Stimulated activated CD8-positive, alpha-beta memory T cell treated with anti-CD3 and anti-CD28 coated beads, Interleukin-15, amount 100 ng/mL, for 4 hours (primary cell): ENCODE measurements around the gene TIPARP.
"Not testable (repeated sequence)": the region's sequence is repeated elsewhere in the genome, so short reads cannot be mapped to it uniquely, and the experiment has no call there.

ENCODE experiments used
- DNase-seq, 2 donors: peaks; one replicate each; pipeline ENCODE4 v3.0.0-alpha.2; 2020; ENCODE audit warnings: low read depth in 2 of 2

TIPARP gene

GRCh38 chr3:156739976-156740375 is 65.6 kb downstream of the TIPARP start:
- DNase-seq = no peak

- DNase-seq = not testable (repeated sequence)
Observed at GRCh38 chr3:156740581-156740980, 66.2 kb downstream of the TIPARP start.

- no peak for DNase-seq
Observed at GRCh38 chr3:156741935-156742334, 67.5 kb downstream of the TIPARP start.

GRCh38 chr3:156742401-156742800 is 68.0 kb downstream of the TIPARP start:
- DNase-seq = no peak

GRCh38 chr3:156743859-156744258 is 69.5 kb downstream of the TIPARP start:
- no peak for DNase-seq

GRCh38 chr3:156744631-156745030 is 70.2 kb downstream of the TIPARP start:
- no peak for DNase-seq

- no peak for DNase-seq
Observed at GRCh38 chr3:156745766-156746165, 71.4 kb downstream of the TIPARP start.

GRCh38 chr3:156747046-156747445 is 72.7 kb downstream of the TIPARP start:
- no peak for DNase-seq

- no peak for DNase-seq
Observed at GRCh38 chr3:156749244-156749643, 74.9 kb downstream of the TIPARP start.

- no peak for DNase-seq
Observed at GRCh38 chr3:156750191-156750873, 75.9 kb downstream of the TIPARP start.

GRCh38 chr3:156750874-156751245 is 76.5 kb downstream of the TIPARP start:
- DNase-seq = no peak

GRCh38 chr3:156751461-156752025 is 77.2 kb downstream of the TIPARP start:
- DNase-seq = no peak
